ENCODE results near the gene OTUB1.

The OTUB1 gene

GRCh38 chr11:64022125-64022784 lies 36.0 kb downstream of the OTUB1 start:
- no peaks in the 10 kb centered on the region for H3K9me3 ChIP-seq (ENCODE audit: control insufficient read depth, low read length)
- H3K27me3 ChIP-seq (replicated peaks; ENCODE audit: control insufficient read depth, insufficient read depth, low read length, poor library complexity, severe bottlenecking) = no peaks in the 10 kb centered on the region
- H3K27ac ChIP-seq (ENCODE audit: insufficient read depth, low read length, poor library complexity, severe bottlenecking) = no peak overlapping the region
- no peaks in the 10 kb centered on the region for H3K36me3 ChIP-seq (ENCODE audit: control insufficient read depth, insufficient read depth, low read length)
- no peaks in the 10 kb centered on the region for H3K4me1 ChIP-seq (ENCODE audit: control insufficient read depth, insufficient read depth, low read length, poor library complexity, severe bottlenecking)
- DNase-seq = no peak
- H3K4me3 ChIP-seq (ENCODE audit: insufficient read depth, low read depth, low read length, poor library complexity, severe bottlenecking) = no peak overlapping the region

- Histone ChIP-seq H3K27me3 (replicated peaks; ENCODE audit: control insufficient read depth, insufficient read depth, low read length, poor library complexity, severe bottlenecking) (no peaks in the 10 kb centered on the region), H3K27ac (ENCODE audit: insufficient read depth, low read length, poor library complexity, severe bottlenecking) (no peak overlapping the region), H3K4me1 (ENCODE audit: control insufficient read depth, insufficient read depth, low read length, poor library complexity, severe bottlenecking) (peaks cover 5% of the 10 kb centered on the region), H3K4me3 (ENCODE audit: insufficient read depth, low read depth, low read length, poor library complexity, severe bottlenecking) (no peak overlapping the region), H3K36me3 (ENCODE audit: control insufficient read depth, insufficient read depth, low read length) (no peaks in the 10 kb centered on the region), H3K9me3 (ENCODE audit: control insufficient read depth, low read length) (no peaks in the 10 kb centered on the region)
- DNase-seq = no peak
Observed at GRCh38 chr11:64023712-64024710, 37.8 kb downstream of the OTUB1 start.

- no peak overlapping the region for H3K27ac ChIP-seq (ENCODE audit: insufficient read depth, low read length, poor library complexity, severe bottlenecking)
- no peaks in the 10 kb centered on the region for H3K9me3 ChIP-seq (ENCODE audit: control insufficient read depth, low read length)
- peaks cover 5% of the 10 kb centered on the region for H3K4me1 ChIP-seq (ENCODE audit: control insufficient read depth, insufficient read depth, low read length, poor library complexity, severe bottlenecking)
- H3K4me3 ChIP-seq (ENCODE audit: insufficient read depth, low read depth, low read length, poor library complexity, severe bottlenecking) = no peak overlapping the region
- H3K27me3 ChIP-seq (replicated peaks; ENCODE audit: control insufficient read depth, insufficient read depth, low read length, poor library complexity, severe bottlenecking) = no peaks in the 10 kb centered on the region
- no peak for DNase-seq
- no peaks in the 10 kb centered on the region for H3K36me3 ChIP-seq (ENCODE audit: control insufficient read depth, insufficient read depth, low read length)
Observed at GRCh38 chr11:64025205-64025604, 39.0 kb downstream of the OTUB1 start.

- H3K36me3 ChIP-seq (ENCODE audit: control insufficient read depth, insufficient read depth, low read length) = no peaks in the 10 kb centered on the region
- H3K4me3 ChIP-seq (ENCODE audit: insufficient read depth, low read depth, low read length, poor library complexity, severe bottlenecking) = no peak overlapping the region
- DNase-seq = no peak
- no peak overlapping the region for H3K27ac ChIP-seq (ENCODE audit: insufficient read depth, low read length, poor library complexity, severe bottlenecking)
- no peaks in the 10 kb centered on the region for H3K27me3 ChIP-seq (replicated peaks; ENCODE audit: control insufficient read depth, insufficient read depth, low read length, poor library complexity, severe bottlenecking)
- peaks cover 5% of the 10 kb centered on the region for H3K4me1 ChIP-seq (ENCODE audit: control insufficient read depth, insufficient read depth, low read length, poor library complexity, severe bottlenecking)
- no peaks in the 10 kb centered on the region for H3K9me3 ChIP-seq (ENCODE audit: control insufficient read depth, low read length)
Observed at GRCh38 chr11:64026575-64027205, 40.5 kb downstream of the OTUB1 start.

DNA sequence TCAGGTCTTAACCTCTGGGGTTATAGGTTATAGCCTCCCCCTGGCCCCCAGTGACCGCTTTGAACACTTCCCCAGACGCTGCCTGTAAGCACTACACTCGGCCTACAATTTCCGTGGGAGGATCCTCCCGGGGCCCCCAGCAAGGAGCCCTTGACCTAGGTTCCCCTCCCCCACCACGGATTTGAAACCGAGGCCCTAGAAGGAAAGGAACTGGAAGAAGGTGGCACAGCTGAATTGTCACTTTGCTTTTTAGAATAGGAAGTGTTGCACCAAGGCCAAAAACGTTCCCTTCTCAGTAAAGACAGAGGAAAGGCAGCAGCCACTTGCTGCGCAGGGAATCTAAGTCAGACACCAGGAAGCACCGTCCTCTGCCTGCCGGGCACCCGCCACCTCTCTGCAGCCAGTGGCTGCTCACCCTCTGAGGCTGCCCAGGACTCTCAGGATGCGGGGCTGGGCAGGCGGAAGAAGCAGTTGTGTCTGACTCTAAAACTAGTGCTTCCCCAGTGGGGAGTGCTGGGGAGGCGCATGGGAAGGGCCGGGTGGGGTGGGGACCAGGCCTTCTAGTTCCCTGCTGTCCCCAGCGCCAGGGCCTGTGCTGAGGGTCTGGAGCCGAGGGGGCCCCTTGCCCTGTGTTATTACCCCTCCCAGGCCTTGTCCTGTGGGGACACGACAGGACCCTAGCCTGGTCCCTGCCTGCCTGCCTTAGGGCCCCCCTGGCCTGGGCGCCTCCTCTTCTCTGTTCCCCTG lies 41.6 kb downstream of the OTUB1 start:
- Histone ChIP-seq H3K27me3 (replicated peaks; ENCODE audit: control insufficient read depth, insufficient read depth, low read length, poor library complexity, severe bottlenecking) (no peaks in the 10 kb centered on the region), H3K4me3 (ENCODE audit: insufficient read depth, low read depth, low read length, poor library complexity, severe bottlenecking) (no peak overlapping the region), H3K9me3 (ENCODE audit: control insufficient read depth, low read length) (no peaks in the 10 kb centered on the region), H3K36me3 (ENCODE audit: control insufficient read depth, insufficient read depth, low read length) (no peaks in the 10 kb centered on the region), H3K4me1 (ENCODE audit: control insufficient read depth, insufficient read depth, low read length, poor library complexity, severe bottlenecking) (peaks cover 5% of the 10 kb centered on the region), H3K27ac (ENCODE audit: insufficient read depth, low read length, poor library complexity, severe bottlenecking) (no peak overlapping the region)
- no peak for DNase-seq

DNA sequence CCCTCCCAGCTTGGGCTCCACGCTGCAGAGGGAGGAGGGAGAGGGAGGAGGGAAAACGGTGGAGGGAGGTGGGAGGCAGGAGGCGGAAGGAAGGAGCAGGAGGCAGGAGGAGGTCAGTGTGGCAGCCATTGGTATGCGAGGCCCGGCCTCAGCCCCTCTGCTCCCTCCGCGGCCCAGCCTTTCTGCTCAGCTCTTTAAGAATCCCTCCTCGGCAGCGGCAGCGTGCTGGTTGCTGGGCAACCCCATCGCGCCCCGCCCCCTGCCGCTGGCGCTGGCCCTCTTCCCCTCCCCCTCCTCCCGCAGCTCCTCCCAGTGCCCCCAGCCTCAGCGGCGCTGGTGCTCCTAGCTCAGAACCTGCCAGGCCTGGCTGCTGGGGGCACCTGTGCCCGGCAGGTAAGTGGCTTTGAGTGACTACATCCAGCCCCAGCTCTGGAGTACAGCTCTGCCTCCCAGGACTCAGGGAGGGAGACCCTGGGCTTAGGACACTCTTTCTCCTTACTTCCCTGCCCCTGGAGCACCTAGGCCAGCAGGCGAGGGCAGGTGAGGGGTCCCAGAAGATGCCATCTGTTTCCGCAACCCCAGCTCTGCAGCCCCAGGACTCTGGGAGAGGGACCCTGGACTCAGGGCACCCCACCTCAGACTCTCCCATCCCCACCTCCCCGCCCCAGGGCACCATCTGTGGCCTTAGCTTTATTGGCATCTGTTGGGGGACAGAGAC lies 42.3 kb downstream of the OTUB1 start:
- no peaks in the 10 kb centered on the region for H3K27me3 ChIP-seq (replicated peaks; ENCODE audit: control insufficient read depth, insufficient read depth, low read length, poor library complexity, severe bottlenecking)
- H3K36me3 ChIP-seq (ENCODE audit: control insufficient read depth, insufficient read depth, low read length) = no peaks in the 10 kb centered on the region
- H3K9me3 ChIP-seq (ENCODE audit: control insufficient read depth, low read length) = no peaks in the 10 kb centered on the region
- no peak for DNase-seq
- no peak overlapping the region for H3K4me3 ChIP-seq (ENCODE audit: insufficient read depth, low read depth, low read length, poor library complexity, severe bottlenecking)
- H3K4me1 ChIP-seq (ENCODE audit: control insufficient read depth, insufficient read depth, low read length, poor library complexity, severe bottlenecking) = peaks cover 5% of the 10 kb centered on the region
- no peak overlapping the region for H3K27ac ChIP-seq (ENCODE audit: insufficient read depth, low read length, poor library complexity, severe bottlenecking)

DNA sequence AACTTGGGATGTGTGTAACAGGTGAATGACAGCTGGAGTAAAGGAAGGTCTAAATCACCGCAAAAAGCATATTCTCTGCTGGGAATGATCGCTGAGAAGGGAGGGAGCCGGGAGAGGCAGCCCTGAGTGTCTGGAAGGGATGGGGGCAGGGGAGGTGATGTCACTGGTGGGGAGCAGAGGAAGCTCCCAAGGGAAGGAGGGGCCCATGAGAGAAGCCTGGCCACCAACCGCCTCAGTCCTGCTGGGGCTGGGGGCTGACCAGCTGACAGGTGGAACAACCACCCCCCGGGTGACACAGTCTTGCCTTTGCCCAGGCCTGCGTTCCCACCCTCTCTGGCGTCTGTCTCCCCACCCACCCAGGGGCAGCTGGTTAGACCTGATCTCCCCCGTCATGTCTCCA lies 43.5 kb downstream of the OTUB1 start:
- no peak overlapping the region for H3K4me3 ChIP-seq (ENCODE audit: insufficient read depth, low read depth, low read length, poor library complexity, severe bottlenecking)
- H3K9me3 ChIP-seq (ENCODE audit: control insufficient read depth, low read length) = no peaks in the 10 kb centered on the region
- peaks cover 6% of the 10 kb centered on the region for H3K27me3 ChIP-seq (replicated peaks; ENCODE audit: control insufficient read depth, insufficient read depth, low read length, poor library complexity, severe bottlenecking)
- DNase-seq = no peak
- H3K36me3 ChIP-seq (ENCODE audit: control insufficient read depth, insufficient read depth, low read length) = no peaks in the 10 kb centered on the region
- H3K4me1 ChIP-seq (ENCODE audit: control insufficient read depth, insufficient read depth, low read length, poor library complexity, severe bottlenecking) = peaks cover 5% of the 10 kb centered on the region
- H3K27ac ChIP-seq (ENCODE audit: insufficient read depth, low read length, poor library complexity, severe bottlenecking) = no peak overlapping the region

GRCh38 chr11:64031001-64031400 lies 44.8 kb downstream of the OTUB1 start:
- no peak overlapping the region for H3K27ac ChIP-seq (ENCODE audit: insufficient read depth, low read length, poor library complexity, severe bottlenecking)
- peaks cover 6% of the 10 kb centered on the region for H3K4me1 ChIP-seq (ENCODE audit: control insufficient read depth, insufficient read depth, low read length, poor library complexity, severe bottlenecking)
- no peak overlapping the region for H3K4me3 ChIP-seq (ENCODE audit: insufficient read depth, low read depth, low read length, poor library complexity, severe bottlenecking)
- H3K9me3 ChIP-seq (ENCODE audit: control insufficient read depth, low read length) = no peaks in the 10 kb centered on the region
- no peak for DNase-seq
- H3K27me3 ChIP-seq (replicated peaks; ENCODE audit: control insufficient read depth, insufficient read depth, low read length, poor library complexity, severe bottlenecking) = peaks cover 14% of the 10 kb centered on the region
- H3K36me3 ChIP-seq (ENCODE audit: control insufficient read depth, insufficient read depth, low read length) = no peaks in the 10 kb centered on the region

- Histone ChIP-seq H3K9me3 (ENCODE audit: control insufficient read depth, low read length) (no peaks in the 10 kb centered on the region), H3K27me3 (replicated peaks; ENCODE audit: control insufficient read depth, insufficient read depth, low read length, poor library complexity, severe bottlenecking) (peaks cover 23% of the 10 kb centered on the region), H3K36me3 (ENCODE audit: control insufficient read depth, insufficient read depth, low read length) (no peaks in the 10 kb centered on the region), H3K27ac (ENCODE audit: insufficient read depth, low read length, poor library complexity, severe bottlenecking) (no peak overlapping the region), H3K4me3 (ENCODE audit: insufficient read depth, low read depth, low read length, poor library complexity, severe bottlenecking) (no peak overlapping the region), H3K4me1 (ENCODE audit: control insufficient read depth, insufficient read depth, low read length, poor library complexity, severe bottlenecking) (peaks cover 15% of the 10 kb centered on the region)
- DNase-seq = no peak
Observed at GRCh38 chr11:64032050-64032449, 45.8 kb downstream of the OTUB1 start.
